ENCODE data around the gene NFYB. TPM values are rescaled to one million over a fixed set of nuclear protein-coding genes. Genes with fewer than 3 reads are reported as not detected.

The NFYB gene
- total RNA-seq, 4 donors from 2014 or later = 27.2 to 47.8 (median 38.2) TPM

GRCh38 chr12:104108755-104109445, 29.1 kb downstream of the NFYB start:
- no peak for TF ChIP-seq CTCF (IDR thresholded peaks at IDR 0.05; ENCODE audit: low read depth)

GRCh38 chr12:104106965-104107364, 31.0 kb downstream of the NFYB start:
- TF ChIP-seq CTCF (IDR thresholded peaks at IDR 0.05; ENCODE audit: low read depth) = no peak

GRCh38 chr12:104105461-104105860, 32.5 kb downstream of the NFYB start:
- TF ChIP-seq CTCF (IDR thresholded peaks at IDR 0.05; ENCODE audit: low read depth) = no peak

- TF ChIP-seq CTCF (IDR thresholded peaks at IDR 0.05; ENCODE audit: low read depth) = no peak
These were observed 40.1 kb downstream of the NFYB start for GRCh38 chr12:104097954-104098353.

- TF ChIP-seq CTCF (IDR thresholded peaks at IDR 0.05; ENCODE audit: low read depth) = no peak
These were observed 42.7 kb downstream of the NFYB start for GRCh38 chr12:104095289-104095688.

- TF ChIP-seq CTCF (IDR thresholded peaks at IDR 0.05; ENCODE audit: low read depth) = no peak
These were observed 43.7 kb downstream of the NFYB start for GRCh38 chr12:104094284-104094683.

- no peak for TF ChIP-seq CTCF (IDR thresholded peaks at IDR 0.05; ENCODE audit: low read depth)
These were observed 46.9 kb downstream of the NFYB start for GRCh38 chr12:104091136-104091535.

Data from subcutaneous adipose tissue (tissue), 4 donors.